Thoracic aorta (tissue), 2 donors: Measurements from ENCODE around the gene FGD5. TPM values are rescaled to one million over a fixed set of nuclear protein-coding genes. Genes with fewer than 3 reads are reported as not detected.

ENCODE experiments used
- ATAC-seq: fragments of 150-250 bp; one replicate; pipeline ENCODE4 v1.8.0; 2017; ENCODE audit warnings: low read depth; ENCODE audit not compliant: insufficient number of reproducible peaks, low FRiP score
- DNase-seq: peaks from one replicate; pipeline ENCODE4 v3.0.0-alpha.2; 2020; ENCODE audit warnings: low spot score
- H3K27ac ChIP-seq, 2 donors: fragments of 200-600 bp; sonication (generic); 1 replicate in 1 of 2; 2 replicates in 1 of 2; pipeline ENCODE4 v1.5.1; 2016; ENCODE audit warnings: mild to moderate bottlenecking in 2 of 2, moderate library complexity in 2 of 2
- H3K27me3 ChIP-seq: fragments of 200-600 bp; sonication (generic); replicated peaks from 2 replicates; pipeline ENCODE4 v1.6.0; 2016; ENCODE audit warnings: mild to moderate bottlenecking; ENCODE audit not compliant: insufficient read depth
- H3K36me3 ChIP-seq: fragments of 200-600 bp; sonication (generic); one replicate; pipeline ENCODE4 v1.5.1; 2016
- H3K4me1 ChIP-seq, 2 donors: fragments of 200-600 bp; sonication (generic); 1 replicate in 1 of 2; 2 replicates in 1 of 2; pipeline versions ENCODE4 v1.5.1 to v1.6.0; 2016; ENCODE audit warnings: low read depth in 2 of 2, mild to moderate bottlenecking in 1 of 2; ENCODE audit not compliant: control insufficient read depth in 1 of 2
- H3K4me3 ChIP-seq: fragments of 200-600 bp; sonication (generic); 2 replicates; pipeline ENCODE4 v1.5.1; 2016; ENCODE audit warnings: mild to moderate bottlenecking
- H3K9me3 ChIP-seq: fragments of 200-600 bp; sonication (generic); 2 replicates; pipeline ENCODE4 v1.5.1; 2016
- CTCF ChIP-seq: fragments of 200-600 bp; sonication (generic); IDR thresholded peaks from one replicate; pipeline ENCODE4 v1.5.1; 2019; ENCODE audit warnings: antibody characterized with exemption
- total RNA-seq, 2 donors: library from RNA; depleted of rRNA; stranded (reverse); fragments of >200 nt; gene quantifications; one replicate each; pipeline versions ENCODE4 v1.1.0 to v1.2.3, GENCODE V29; 2016

The FGD5 gene, protein sequence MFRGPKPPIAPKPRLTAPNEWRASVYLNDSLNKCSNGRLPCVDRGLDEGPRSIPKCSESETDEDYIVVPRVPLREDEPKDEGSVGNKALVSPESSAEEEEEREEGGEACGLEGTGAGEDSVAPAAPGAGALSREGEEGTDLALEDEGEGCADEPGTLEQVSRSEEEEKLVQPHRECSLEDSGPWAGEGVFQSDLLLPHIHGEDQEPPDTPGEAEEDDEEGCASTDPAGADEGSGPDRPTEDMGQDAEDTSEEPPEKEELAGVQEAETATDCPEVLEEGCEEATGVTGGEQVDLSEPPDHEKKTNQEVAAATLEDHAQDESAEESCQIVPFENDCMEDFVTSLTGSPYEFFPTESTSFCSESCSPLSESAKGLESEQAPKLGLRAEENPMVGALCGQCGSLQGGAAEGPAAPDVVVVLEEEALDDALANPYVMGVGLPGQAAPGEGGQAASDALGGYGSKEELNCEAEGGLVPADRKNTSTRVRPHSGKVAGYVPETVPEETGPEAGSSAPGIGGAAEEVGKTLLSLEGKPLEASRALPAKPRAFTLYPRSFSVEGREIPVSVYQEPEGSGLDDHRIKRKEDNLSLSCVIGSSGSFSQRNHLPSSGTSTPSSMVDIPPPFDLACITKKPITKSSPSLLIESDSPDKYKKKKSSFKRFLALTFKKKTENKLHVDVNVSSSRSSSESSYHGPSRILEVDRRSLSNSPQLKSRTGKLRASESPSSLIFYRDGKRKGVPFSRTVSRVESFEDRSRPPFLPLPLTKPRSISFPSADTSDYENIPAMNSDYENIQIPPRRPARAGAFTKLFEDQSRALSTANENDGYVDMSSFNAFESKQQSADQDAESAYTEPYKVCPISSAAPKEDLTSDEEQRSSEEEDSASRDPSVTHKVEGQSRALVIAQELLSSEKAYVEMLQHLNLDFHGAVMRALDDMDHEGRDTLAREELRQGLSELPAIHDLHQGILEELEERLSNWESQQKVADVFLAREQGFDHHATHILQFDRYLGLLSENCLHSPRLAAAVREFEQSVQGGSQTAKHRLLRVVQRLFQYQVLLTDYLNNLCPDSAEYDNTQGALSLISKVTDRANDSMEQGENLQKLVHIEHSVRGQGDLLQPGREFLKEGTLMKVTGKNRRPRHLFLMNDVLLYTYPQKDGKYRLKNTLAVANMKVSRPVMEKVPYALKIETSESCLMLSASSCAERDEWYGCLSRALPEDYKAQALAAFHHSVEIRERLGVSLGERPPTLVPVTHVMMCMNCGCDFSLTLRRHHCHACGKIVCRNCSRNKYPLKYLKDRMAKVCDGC (N-terminal part only)
- 10 to 100 TPM; 15.4 to 21.4 TPM for total RNA-seq

DNA sequence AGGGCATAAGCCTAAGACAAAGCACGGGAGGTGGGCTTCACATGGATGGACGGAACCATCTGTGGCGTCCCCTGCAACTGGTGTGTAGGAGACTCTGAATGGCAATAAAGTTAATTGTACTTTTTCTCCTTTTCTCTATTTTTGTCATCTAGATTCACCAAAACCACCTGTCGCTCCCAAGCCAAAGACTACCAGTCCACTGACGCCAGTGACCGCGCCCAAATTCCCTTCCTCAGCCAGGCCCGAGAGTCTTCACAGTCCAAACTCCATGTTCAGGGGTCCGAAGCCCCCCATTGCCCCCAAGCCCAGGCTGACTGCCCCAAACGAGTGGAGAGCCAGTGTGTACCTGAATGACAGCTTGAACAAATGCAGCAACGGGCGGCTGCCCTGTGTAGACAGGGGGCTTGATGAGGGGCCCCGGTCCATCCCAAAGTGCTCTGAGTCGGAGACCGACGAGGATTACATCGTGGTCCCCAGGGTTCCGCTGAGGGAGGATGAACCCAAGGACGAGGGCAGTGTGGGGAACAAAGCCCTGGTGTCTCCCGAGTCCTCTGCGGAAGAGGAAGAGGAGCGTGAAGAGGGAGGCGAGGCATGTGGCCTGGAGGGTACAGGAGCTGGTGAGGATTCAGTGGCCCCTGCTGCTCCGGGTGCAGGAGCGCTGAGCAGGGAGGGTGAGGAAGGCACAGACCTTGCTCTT lies at the start of gene FGD5:
Gene FGD5, plus strand, starts transcription at position 159 of the 697 bp plus-strand sequence. Its CDS starts 110 bp downstream, at position 269.
- no peak within 1 kb of the TSS for H3K4me3 ChIP-seq
- ATAC-seq (no peak), DNase-seq (no peak)
- no peaks in the 10 kb centered on the region for H3K27me3 ChIP-seq
- H3K36me3 ChIP-seq, result no peaks in the 10 kb centered on the region
- TF ChIP-seq CTCF, result no peak
- no peaks in the 10 kb centered on the region for H3K4me1 ChIP-seq
- no peaks in the 10 kb centered on the region for H3K9me3 ChIP-seq
- no peak within 1 kb of the TSS for H3K27ac ChIP-seq

DNA sequence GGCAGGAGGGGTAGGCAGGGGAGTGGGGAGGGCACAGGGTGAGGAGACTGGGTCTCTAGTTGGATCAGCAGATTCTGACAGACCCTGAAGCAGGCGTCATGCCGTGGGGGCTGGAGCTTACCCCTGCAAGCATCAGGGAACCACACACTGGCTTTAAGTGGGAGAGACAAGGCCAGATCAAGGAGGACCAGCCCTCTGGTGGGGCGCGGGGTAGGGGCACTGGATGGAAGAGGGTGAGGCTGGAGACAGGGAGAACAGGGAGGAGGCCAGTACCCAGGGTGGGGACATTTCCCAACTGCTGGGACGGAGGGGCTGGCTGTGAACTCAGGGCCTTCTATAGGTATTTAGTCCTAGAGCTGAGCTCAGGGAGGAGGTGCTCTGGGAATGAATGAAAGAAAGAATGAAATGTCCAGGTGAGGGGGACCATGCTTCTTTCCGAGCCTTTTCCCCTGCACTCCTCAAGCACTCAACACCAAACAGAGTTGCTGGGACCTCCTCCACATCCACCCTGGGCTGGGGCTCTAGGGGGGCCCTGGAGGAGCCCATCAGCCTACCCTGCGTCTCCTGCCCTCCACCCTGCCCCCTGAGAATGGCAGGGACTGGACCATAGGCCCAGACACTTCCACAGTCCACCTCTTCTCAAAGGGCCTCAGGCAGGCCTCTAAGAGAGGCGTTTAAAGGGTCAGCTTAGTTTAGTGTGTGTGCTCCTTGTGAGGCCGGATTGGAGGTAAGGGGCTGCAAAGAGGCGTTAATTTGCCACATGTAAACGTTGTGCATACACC lies 49.0 kb upstream of the FGD5 start:
- no peak overlapping the region for H3K4me3 ChIP-seq
- H3K36me3 ChIP-seq, result no peaks in the 10 kb centered on the region
- no peaks in the 10 kb centered on the region for H3K4me1 ChIP-seq
- ATAC-seq (no peak), DNase-seq (no peak)
- no peak for TF ChIP-seq CTCF
- no peaks in the 10 kb centered on the region for H3K27me3 ChIP-seq
- H3K27ac ChIP-seq, result no peak overlapping the region
- H3K9me3 ChIP-seq, result no peaks in the 10 kb centered on the region

- TF ChIP-seq CTCF, result no peak
- ATAC-seq, result no peak
Observed at GRCh38 chr3:14770591-14770990, 48.2 kb upstream of the FGD5 start.

GRCh38 chr3:14771593-14772497 lies 46.9 kb upstream of the FGD5 start:
- no peak overlapping the region for H3K4me3 ChIP-seq
- H3K4me1 ChIP-seq, result no peaks in the 10 kb centered on the region
- H3K27me3 ChIP-seq, result no peaks in the 10 kb centered on the region
- H3K9me3 ChIP-seq, result no peaks in the 10 kb centered on the region
- ATAC-seq, result no peak
- H3K36me3 ChIP-seq, result no peaks in the 10 kb centered on the region
- no peak for DNase-seq
- no peak for TF ChIP-seq CTCF
- H3K27ac ChIP-seq, result no peak overlapping the region

More at GRCh38 chr3:14770591-14770990, 48.2 kb upstream of the FGD5 start:
- Histone ChIP-seq H3K4me3 (no peak overlapping the region), H3K9me3 (no peaks in the 10 kb centered on the region), H3K4me1 (no peaks in the 10 kb centered on the region), H3K27me3 (no peaks in the 10 kb centered on the region), H3K36me3 (no peaks in the 10 kb centered on the region), H3K27ac (no peak overlapping the region)
- DNase-seq, result no peak
